CD14-positive monocyte (primary cell): ENCODE data around the gene BRF1. TPM values are rescaled to one million over a fixed set of nuclear protein-coding genes. Genes with fewer than 3 reads are reported as not detected.

Experiments
- DNase-seq, 3 donors: peaks; one replicate each; pipeline ENCODE4 v3.0.0-alpha.2; 2011 to 2022
- H2AFZ ChIP-seq: 2 replicates; pipeline ENCODE4 v1.6.0; 2012; ENCODE audit warnings: mild to moderate bottlenecking, low read depth, low read length, inconsistent platforms; ENCODE audit not compliant: insufficient read depth, poor library complexity, severe bottlenecking
- H3K27ac ChIP-seq, 2 donors: 1 replicate in 1 of 2; 2 replicates in 1 of 2; pipeline ENCODE4 v1.5.1; 2012 to 2013; ENCODE audit warnings: low read length in 2 of 2, control low read depth in 1 of 2, inconsistent platforms in 1 of 2, low read depth in 1 of 2, mild to moderate bottlenecking in 1 of 2
- H3K27me3 ChIP-seq, 2 donors: one replicate each; pipeline versions ENCODE4 v1.6.0 to v1.6.1; 2011 to 2013; ENCODE audit warnings: low read length in 2 of 2; ENCODE audit not compliant: control insufficient read depth in 2 of 2, insufficient read depth in 2 of 2
- H3K36me3 ChIP-seq, 2 donors: replicated peaks in 1 of 2; 1 replicate in 1 of 2; 2 replicates in 1 of 2; pipeline versions ENCODE4 v1.5.1 to v1.6.1; 2012 to 2013; ENCODE audit warnings: low read length in 2 of 2, control low read depth in 1 of 2, inconsistent platforms in 1 of 2, mild to moderate bottlenecking in 1 of 2; ENCODE audit not compliant: insufficient read depth in 2 of 2, control insufficient read depth in 1 of 2
- H3K4me1 ChIP-seq, 2 donors: 1 replicate in 1 of 2; 2 replicates in 1 of 2; pipeline versions ENCODE4 v1.5.1 to v1.6.1; 2012 to 2013; ENCODE audit warnings: low read length in 2 of 2, control low read depth in 1 of 2, inconsistent platforms in 1 of 2, mild to moderate bottlenecking in 1 of 2, moderate library complexity in 1 of 2; ENCODE audit not compliant: insufficient read depth in 2 of 2, control insufficient read depth in 1 of 2
- H3K4me2 ChIP-seq: replicated peaks from 2 replicates; pipeline ENCODE3; 2012; ENCODE audit warnings: low read length, moderate library complexity, mild to moderate bottlenecking; ENCODE audit not compliant: poor library complexity, severe bottlenecking; ENCODE audit errors: extremely low read depth
- H3K4me3 ChIP-seq, 3 experiments: fragments of 200-600 bp in 1 of 3; sonication (generic) in 1 of 3; replicated peaks in 1 of 3; 1 replicate in 2 of 3; 2 replicates in 1 of 3; pipeline ENCODE4 v1.5.1; 2011 to 2013; ENCODE audit warnings: low read length in 3 of 3, mild to moderate bottlenecking in 3 of 3, control low read depth in 2 of 3, low read depth in 2 of 3, inconsistent platforms in 1 of 3, moderate library complexity in 1 of 3
- H3K79me2 ChIP-seq: 2 replicates; pipeline ENCODE4 v1.6.0; 2012; ENCODE audit warnings: mild to moderate bottlenecking, control low read depth, inconsistent platforms, low read length, moderate library complexity; ENCODE audit not compliant: insufficient read depth
- H3K9ac ChIP-seq: 2 replicates; pipeline ENCODE4 v1.6.0; 2017; ENCODE audit warnings: low read length, mild to moderate bottlenecking; ENCODE audit not compliant: insufficient read depth, poor library complexity, severe bottlenecking
- H3K9me3 ChIP-seq, 2 donors: replicated peaks in 1 of 2; 1 replicate in 1 of 2; 2 replicates in 1 of 2; pipeline versions ENCODE4 v1.5.1 to v1.6.1; 2012 to 2013; ENCODE audit warnings: low read length in 2 of 2, control low read depth in 1 of 2; ENCODE audit not compliant: control insufficient read depth in 1 of 2, insufficient read depth in 1 of 2
- H4K20me1 ChIP-seq: 2 replicates; pipeline ENCODE4 v1.6.0; 2012; ENCODE audit warnings: mild to moderate bottlenecking, low read length, control low read depth, moderate library complexity; ENCODE audit not compliant: insufficient read depth
- H3K27ac Mint-ChIP-seq, 7 donors: one replicate each; pipeline ENCODE4 v1.8.0; 2020; ENCODE audit warnings: mild to moderate bottlenecking in 7 of 7, mixed read lengths in 7 of 7, moderate library complexity in 6 of 7, inconsistent platforms in 2 of 7
- H3K27me3 Mint-ChIP-seq, 3 donors: one replicate each; pipeline ENCODE4 v1.8.0; 2021 to 2022; ENCODE audit warnings: low read depth in 3 of 3, mild to moderate bottlenecking in 3 of 3, mixed read lengths in 3 of 3, moderate library complexity in 3 of 3, inconsistent platforms in 1 of 3
- H3K36me3 Mint-ChIP-seq, 2 donors: one replicate each; pipeline ENCODE4 v1.8.0; 2020; ENCODE audit warnings: mixed read lengths in 2 of 2, inconsistent platforms in 1 of 2, mild to moderate bottlenecking in 1 of 2
- H3K4me1 Mint-ChIP-seq: one replicate; pipeline ENCODE4 v1.8.0; 2020; ENCODE audit warnings: mild to moderate bottlenecking, mixed read lengths
- H3K4me3 Mint-ChIP-seq, 2 donors: one replicate each; pipeline ENCODE4 v1.8.0; 2020; ENCODE audit warnings: mild to moderate bottlenecking in 2 of 2, mixed read lengths in 2 of 2, moderate library complexity in 1 of 2
- H3K9me3 Mint-ChIP-seq, 7 donors: one replicate each; pipeline ENCODE4 v1.8.0; 2020 to 2022; ENCODE audit warnings: mixed read lengths in 7 of 7, mild to moderate bottlenecking in 6 of 7, moderate library complexity in 6 of 7, inconsistent platforms in 2 of 7
- WGBS: methylation state at CpG from one replicate; pipeline ENCODE4 v1.1.5; 2013; ENCODE audit warnings: missing lambda C conversion rate; ENCODE audit not compliant: insufficient coverage; 5-methylcytosine and 5-hydroxymethylcytosine counted together
- intact Hi-C, 2 donors: fragments of 100-400 bp; cut with micrococcal nuclease; formaldehyde crosslinking; loops; one replicate each; pipeline versions ENCODE4 v1.15.0 to v1.15.1; 2023
- polyA plus RNA-seq, 3 donors: library from polyadenylated mRNA; depleted of rRNA in 1 of 3; unstranded in 2 of 3; stranded (reverse) in 1 of 3; fragments of 300-500 nt in 2 of 3; fragments of >200 nt in 1 of 3; fragmentation: Illumina TruSeq in 2 of 3; gene quantifications; 1 replicate in 2 of 3; 2 replicates in 1 of 3; pipeline ENCODE4 v1.2.3, GENCODE V29; 2012 to 2021
- TF ChIP-seq, protein P1 (sequence below): fragments of 200-600 bp; IDR thresholded peaks from one replicate; pipeline ENCODE4 v1.8.0; 2022; ENCODE audit warnings: antibody characterized with exemption, mild to moderate bottlenecking

BRF1 gene
- polyA plus RNA-seq, 3 donors, result 2.3 to 20.5 (median 2.5) TPM

DNA sequence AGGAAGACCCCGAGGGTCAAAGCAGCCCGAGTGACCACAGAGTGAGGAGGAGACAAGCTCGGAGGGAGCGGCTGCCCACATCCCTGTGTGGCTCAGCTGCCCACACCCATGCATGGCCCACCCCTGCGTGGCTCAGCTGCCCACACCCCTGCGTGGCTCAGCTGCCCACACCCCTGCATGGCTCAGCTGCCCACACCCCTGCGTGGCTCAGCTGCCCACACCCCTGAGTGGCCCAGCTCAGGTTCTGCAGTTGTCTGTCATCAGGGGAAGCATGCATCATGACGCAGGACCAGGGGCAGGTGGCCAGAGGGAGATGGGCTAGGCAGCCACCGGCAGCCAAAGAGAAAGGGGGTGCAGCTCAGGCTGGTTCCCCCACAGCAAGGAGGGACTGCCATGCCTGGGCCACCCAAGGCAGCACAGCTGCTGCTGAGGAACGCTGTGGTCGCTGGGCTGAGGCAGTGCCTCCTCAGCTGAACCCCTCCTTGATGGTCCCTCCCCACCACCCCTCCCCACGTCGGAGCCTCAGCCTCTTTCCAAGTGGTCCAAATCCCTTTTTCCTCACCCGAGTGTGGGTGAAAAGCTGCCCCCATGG is 86.4 kb downstream of the BRF1 start:
- Histone ChIP-seq H3K4me3 (no peak overlapping the region), H4K20me1 (peaks cover 3% of the 10 kb centered on the region), H3K9me3 (peaks cover 0 to 3% of the 10 kb centered on the region in 2 donors), H3K27me3 (no peaks in the 10 kb centered on the region), H3K27ac (no peak overlapping the region), H3K36me3 (peaks cover 69 to 93% of the 10 kb centered on the region in 2 donors), H3K79me2 (no peaks in the 10 kb centered on the region), H3K4me2 (no peak overlapping the region), H3K9ac (no peak overlapping the region), H2AFZ (no peak overlapping the region), H3K4me1 (no peaks in the 10 kb centered on the region)
- 95% methylated on average over 7 of the region's 14 CpGs for WGBS
- H3K36me3 Mint-ChIP-seq, result peaks cover 42 to 75% of the 10 kb centered on the region in 2 donors
- intact Hi-C loops, result no loop called here
- H3K4me3 Mint-ChIP-seq, result no peak overlapping the region
- peaks cover 0 to 7% (median 2%) of the 10 kb centered on the region in 7 donors for H3K9me3 Mint-ChIP-seq
- H3K27me3 Mint-ChIP-seq, result peaks cover 0 to 2% (median 0%) of the 10 kb centered on the region in 3 donors
- TF ChIP-seq, protein P1, sequence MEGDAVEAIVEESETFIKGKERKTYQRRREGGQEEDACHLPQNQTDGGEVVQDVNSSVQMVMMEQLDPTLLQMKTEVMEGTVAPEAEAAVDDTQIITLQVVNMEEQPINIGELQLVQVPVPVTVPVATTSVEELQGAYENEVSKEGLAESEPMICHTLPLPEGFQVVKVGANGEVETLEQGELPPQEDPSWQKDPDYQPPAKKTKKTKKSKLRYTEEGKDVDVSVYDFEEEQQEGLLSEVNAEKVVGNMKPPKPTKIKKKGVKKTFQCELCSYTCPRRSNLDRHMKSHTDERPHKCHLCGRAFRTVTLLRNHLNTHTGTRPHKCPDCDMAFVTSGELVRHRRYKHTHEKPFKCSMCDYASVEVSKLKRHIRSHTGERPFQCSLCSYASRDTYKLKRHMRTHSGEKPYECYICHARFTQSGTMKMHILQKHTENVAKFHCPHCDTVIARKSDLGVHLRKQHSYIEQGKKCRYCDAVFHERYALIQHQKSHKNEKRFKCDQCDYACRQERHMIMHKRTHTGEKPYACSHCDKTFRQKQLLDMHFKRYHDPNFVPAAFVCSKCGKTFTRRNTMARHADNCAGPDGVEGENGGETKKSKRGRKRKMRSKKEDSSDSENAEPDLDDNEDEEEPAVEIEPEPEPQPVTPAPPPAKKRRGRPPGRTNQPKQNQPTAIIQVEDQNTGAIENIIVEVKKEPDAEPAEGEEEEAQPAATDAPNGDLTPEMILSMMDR, result no peak
- H3K27ac Mint-ChIP-seq, result peak overlapping the region in 1 of 7 donors; percentile 66
- no peaks in the 10 kb centered on the region for H3K4me1 Mint-ChIP-seq
- no peak for DNase-seq

DNA sequence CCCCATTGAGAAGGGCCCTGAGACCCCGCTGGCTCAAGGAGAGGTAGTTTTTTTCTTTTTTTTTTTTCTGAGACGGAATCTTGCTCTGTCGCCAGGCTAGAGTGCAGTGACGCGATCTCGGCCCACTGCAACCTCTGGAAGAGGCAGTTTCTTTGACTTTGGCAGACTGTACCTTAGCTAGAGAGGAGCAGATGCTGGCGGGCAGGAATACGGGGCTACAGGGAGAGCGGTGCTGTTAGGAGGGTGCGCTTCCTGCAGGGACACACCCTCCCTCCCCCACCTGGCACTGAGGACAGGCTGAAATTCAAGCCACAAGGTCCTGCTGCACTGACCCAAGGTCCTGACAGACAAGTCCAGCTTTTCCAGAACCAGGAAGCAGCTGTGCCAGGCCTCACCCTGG is 87.4 kb downstream of the BRF1 start:
- Histone ChIP-seq H3K36me3 (peaks cover 61 to 84% of the 10 kb centered on the region in 2 donors), H3K9ac (no peak overlapping the region), H3K4me2 (no peak overlapping the region), H3K4me3 (no peak overlapping the region), H3K27ac (no peak overlapping the region), H3K9me3 (peaks cover 0 to 3% of the 10 kb centered on the region in 2 donors), H3K4me1 (no peaks in the 10 kb centered on the region), H4K20me1 (peaks cover 3% of the 10 kb centered on the region), H3K27me3 (no peaks in the 10 kb centered on the region), H3K79me2 (no peaks in the 10 kb centered on the region), H2AFZ (no peak overlapping the region)
- peaks cover 0 to 7% (median 2%) of the 10 kb centered on the region in 7 donors for H3K9me3 Mint-ChIP-seq
- TF ChIP-seq, protein P1, result no peak
- no peak overlapping the region for H3K4me3 Mint-ChIP-seq
- no peaks in the 10 kb centered on the region for H3K4me1 Mint-ChIP-seq
- intact Hi-C loops, result no loop called here
- H3K27me3 Mint-ChIP-seq, result peaks cover 0 to 2% (median 0%) of the 10 kb centered on the region in 3 donors
- H3K36me3 Mint-ChIP-seq, result peaks cover 35 to 68% of the 10 kb centered on the region in 2 donors
- no peak for DNase-seq
- peak overlapping the region in 1 of 7 donors; percentile 30 for H3K27ac Mint-ChIP-seq
- 100% methylated on average over 6 of the region's 10 CpGs for WGBS
